Suprapubic skin (tissue), 4 donors: ENCODE data around the gene PNRC1. TPM values are rescaled to one million over a fixed set of nuclear protein-coding genes. Genes with fewer than 3 reads are reported as not detected.

Source experiments
- DNase-seq, 2 donors: peaks; one replicate each; pipeline ENCODE4 v3.0.0-alpha.2; 2019; ENCODE audit warnings: low spot score in 2 of 2
- H3K27ac ChIP-seq: fragments of 200-600 bp; sonication (generic); one replicate; pipeline ENCODE4 v1.5.1; 2019
- H3K27me3 ChIP-seq: fragments of 200-600 bp; sonication (generic); one replicate; pipeline ENCODE4 v1.5.1; 2019
- H3K36me3 ChIP-seq: fragments of 200-600 bp; sonication (generic); one replicate; pipeline ENCODE4 v1.5.1; 2019
- H3K4me1 ChIP-seq: fragments of 200-600 bp; sonication (generic); one replicate; pipeline ENCODE4 v1.5.1; 2019
- H3K4me3 ChIP-seq: fragments of 200-600 bp; sonication (generic); one replicate; pipeline ENCODE4 v1.5.1; 2019; ENCODE audit warnings: mild to moderate bottlenecking
- H3K9me3 ChIP-seq: fragments of 200-600 bp; sonication (generic); one replicate; pipeline ENCODE4 v1.5.1; 2019
- CTCF ChIP-seq, 2 donors: fragments of 200-600 bp in 1 of 2; fragments of 450-650 bp in 1 of 2; sonication (generic) in 1 of 2; IDR thresholded peaks; one replicate each; pipeline ENCODE4 v1.5.1; 2016 to 2019; ENCODE audit warnings: antibody characterized with exemption in 2 of 2, mild to moderate bottlenecking in 1 of 2, moderate library complexity in 1 of 2
- EP300 ChIP-seq: sonication (generic); formaldehyde crosslinking; IDR thresholded peaks from one replicate; pipeline ENCODE4 v1.6.1; 2017; ENCODE audit warnings: antibody characterized with exemption
- POLR2A ChIP-seq, 2 donors: fragments of 450-650 bp; IDR thresholded peaks; one replicate each; pipeline ENCODE4 v1.6.1; 2017; ENCODE audit warnings: antibody characterized with exemption in 2 of 2, mild to moderate bottlenecking in 2 of 2, moderate library complexity in 2 of 2
- POLR2AphosphoS5 ChIP-seq, 3 donors: sonication (generic); formaldehyde crosslinking; IDR thresholded peaks; one replicate each; pipeline ENCODE4 v1.6.1; 2017; ENCODE audit warnings: antibody characterized with exemption in 3 of 3
- WGBS: methylation state at CpG from one replicate; pipeline ENCODE4 v1.1.5; 2018; 5-methylcytosine and 5-hydroxymethylcytosine counted together
- total RNA-seq, 4 donors: library from RNA; depleted of rRNA; stranded (reverse); fragments of >200 nt; gene quantifications; one replicate each; pipeline ENCODE4 v1.1.0, GENCODE V29; 2016

The PNRC1 gene
- total RNA-seq, 4 donors from 2014 or later: 238 to 292 (median 271) TPM

GRCh38 chr6:89110284-89110683, 29.7 kb downstream of the PNRC1 start:
- Histone ChIP-seq H3K9me3 (no peaks in the 10 kb centered on the region), H3K27ac (no peak overlapping the region), H3K4me1 (no peaks in the 10 kb centered on the region), H3K4me3 (no peak overlapping the region), H3K27me3 (no peaks in the 10 kb centered on the region), H3K36me3 (no peaks in the 10 kb centered on the region)
- TF ChIP-seq CTCF (IDR thresholded peaks at IDR 0.05) (no peak), POLR2A (IDR thresholded peaks at IDR 0.05) (no peak), POLR2AphosphoS5 (IDR thresholded peaks at IDR 0.05) (no peak), EP300 (no peak)
- DNase-seq: no peak
- WGBS: 64% methylated on average over 3 of the region's 3 CpGs

- Histone ChIP-seq H3K9me3 (no peaks in the 10 kb centered on the region), H3K36me3 (no peaks in the 10 kb centered on the region), H3K4me1 (peaks cover 2% of the 10 kb centered on the region), H3K4me3 (no peak overlapping the region), H3K27me3 (no peaks in the 10 kb centered on the region), H3K27ac (no peak overlapping the region)
- DNase-seq: no peak
- 91% methylated on average over 9 of the region's 9 CpGs for WGBS
- no peak for TF ChIP-seq CTCF (IDR thresholded peaks at IDR 0.05)
- no peak for TF ChIP-seq EP300
- no peak for TF ChIP-seq POLR2AphosphoS5 (IDR thresholded peaks at IDR 0.05)
- TF ChIP-seq POLR2A (IDR thresholded peaks at IDR 0.05): no peak
Observed at GRCh38 chr6:89111933-89112332, 31.4 kb downstream of the PNRC1 start.

GRCh38 chr6:89116702-89117101, 36.2 kb downstream of the PNRC1 start:
- TF ChIP-seq POLR2A (IDR thresholded peaks at IDR 0.05): no peak
- TF ChIP-seq EP300: no peak
- TF ChIP-seq CTCF (IDR thresholded peaks at IDR 0.05): no peak
- no peak for TF ChIP-seq POLR2AphosphoS5 (IDR thresholded peaks at IDR 0.05)
- Histone ChIP-seq H3K27me3 (no peaks in the 10 kb centered on the region), H3K4me1 (peaks cover 14% of the 10 kb centered on the region), H3K36me3 (no peaks in the 10 kb centered on the region), H3K27ac (no peak overlapping the region), H3K9me3 (no peaks in the 10 kb centered on the region), H3K4me3 (peak overlapping the region; percentile 84)
- WGBS: 65% methylated on average over 6 of the region's 6 CpGs
- no peak for DNase-seq

- Histone ChIP-seq H3K27ac (no peak within 1 kb of the TSS), H3K4me3 (peak within 1 kb of the TSS; percentile 84), H3K36me3 (no peaks in the 10 kb centered on the region), H3K9me3 (no peaks in the 10 kb centered on the region), H3K27me3 (no peaks in the 10 kb centered on the region), H3K4me1 (peaks cover 14% of the 10 kb centered on the region)
- 0% methylated on average over 40 of the region's 106 CpGs for WGBS
- no peak for DNase-seq
- TF ChIP-seq POLR2A (IDR thresholded peaks at IDR 0.05) (no peak), CTCF (IDR thresholded peaks at IDR 0.05) (no peak), EP300 (no peak), POLR2AphosphoS5 (IDR thresholded peaks at IDR 0.05) (no peak)
Observed at GRCh38 chr6:89117211-89118108, 36.9 kb downstream of the PNRC1 start, which contains the start of gene SRSF12. TSS of gene SRSF12 (minus strand) at chr6:89118071. CDS start at chr6:89117887, 184 bp downstream.

- Histone ChIP-seq H3K36me3 (no peaks in the 10 kb centered on the region), H3K9me3 (no peaks in the 10 kb centered on the region), H3K4me1 (peaks cover 14% of the 10 kb centered on the region), H3K27ac (no peak overlapping the region), H3K27me3 (no peaks in the 10 kb centered on the region), H3K4me3 (no peak overlapping the region)
- DNase-seq: no peak
- 80% methylated on average over 8 of the region's 8 CpGs for WGBS
- TF ChIP-seq POLR2A (IDR thresholded peaks at IDR 0.05) (no peak), EP300 (no peak), POLR2AphosphoS5 (IDR thresholded peaks at IDR 0.05) (no peak), CTCF (IDR thresholded peaks at IDR 0.05) (no peak)
Observed at GRCh38 chr6:89118931-89119330, 38.4 kb downstream of the PNRC1 start.
